ENCODE measurements around the gene CHIT1.

Gene CHIT1

GRCh38 chr1:203199816-203200571 is 29.5 kb downstream of the CHIT1 start:
- TF ChIP-seq CTCF (IDR thresholded peaks at IDR 0.05; ENCODE audit: borderline replicate concordance, insufficient read depth, low read depth, low read length): no peak

DNA sequence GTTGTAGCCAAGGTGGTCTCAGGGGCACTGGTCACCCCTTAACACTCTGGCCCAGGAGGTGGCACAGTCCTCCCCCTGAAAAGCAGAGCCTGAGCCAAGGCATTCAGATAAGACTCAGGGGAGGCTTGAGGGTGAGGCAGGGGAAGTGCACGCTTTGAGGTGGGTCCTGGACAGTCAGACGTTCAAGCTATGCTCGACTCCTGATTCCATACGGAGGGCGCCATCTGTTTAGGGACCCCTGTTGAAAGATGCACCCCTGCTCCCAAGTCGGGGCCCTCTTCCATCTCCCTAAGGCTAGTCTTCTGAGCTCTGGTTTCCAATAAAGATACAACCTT is 30.0 kb downstream of the CHIT1 start:
- H3K4me3 ChIP-seq (ENCODE audit: low read depth, low read length): no peak overlapping the region
- no peak for TF ChIP-seq CTCF (IDR thresholded peaks at IDR 0.05; ENCODE audit: borderline replicate concordance, insufficient read depth, low read depth, low read length)

More at GRCh38 chr1:203199816-203200571, 29.5 kb downstream of the CHIT1 start:
- no peak overlapping the region for H3K4me3 ChIP-seq (ENCODE audit: low read depth, low read length)

GRCh38 chr1:203199002-203199401 is 30.5 kb downstream of the CHIT1 start:
- TF ChIP-seq CTCF (IDR thresholded peaks at IDR 0.05; ENCODE audit: borderline replicate concordance, insufficient read depth, low read depth, low read length): no peak
- no peak overlapping the region for H3K4me3 ChIP-seq (ENCODE audit: low read depth, low read length)

- no peak for TF ChIP-seq CTCF (IDR thresholded peaks at IDR 0.05; ENCODE audit: borderline replicate concordance, insufficient read depth, low read depth, low read length)
- H3K4me3 ChIP-seq (ENCODE audit: low read depth, low read length): no peak overlapping the region
Measured at GRCh38 chr1:203197625-203198024, 31.8 kb downstream of the CHIT1 start.

DNA sequence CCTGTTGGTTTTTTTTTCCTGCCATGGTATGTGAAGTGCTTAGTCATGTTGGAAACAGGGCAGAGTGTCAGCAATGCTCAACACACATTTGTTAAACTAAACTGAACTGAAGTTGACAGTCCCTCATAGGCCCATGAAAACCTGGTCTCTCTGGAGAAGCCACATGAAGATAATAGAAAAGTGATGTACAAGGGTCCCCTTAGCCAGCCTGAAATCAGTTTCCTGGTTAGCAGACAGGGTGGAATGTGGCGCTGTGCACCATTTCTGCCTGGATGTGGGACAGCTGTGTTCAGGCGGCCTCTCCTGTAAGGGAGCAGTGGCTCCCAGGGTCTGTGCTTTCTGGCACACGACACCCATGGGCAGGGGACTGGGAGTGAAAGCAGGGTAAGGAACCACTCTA is 33.1 kb downstream of the CHIT1 start:
- H3K4me3 ChIP-seq (ENCODE audit: low read depth, low read length): no peak overlapping the region
- TF ChIP-seq CTCF (IDR thresholded peaks at IDR 0.05; ENCODE audit: borderline replicate concordance, insufficient read depth, low read depth, low read length): no peak

DNA sequence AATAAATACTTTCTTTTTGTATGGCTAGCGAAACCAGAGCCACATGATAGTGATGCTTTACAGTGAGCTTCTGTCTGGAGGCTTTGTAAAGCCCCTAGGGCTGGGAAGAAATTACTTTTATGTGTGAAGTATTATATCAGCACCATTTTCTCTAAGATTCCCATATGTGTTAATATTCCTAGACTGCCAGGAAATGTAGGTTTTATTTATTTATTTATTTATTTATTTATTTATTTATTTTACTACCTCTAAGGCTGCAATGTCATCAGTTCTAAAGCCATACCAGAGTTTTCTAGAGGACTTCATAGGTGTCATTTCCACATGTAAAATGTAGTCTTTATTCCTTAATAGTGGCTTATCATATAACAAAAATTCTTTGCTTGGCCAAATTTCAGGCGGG is 38.5 kb downstream of the CHIT1 start:
- TF ChIP-seq CTCF (IDR thresholded peaks at IDR 0.05; ENCODE audit: borderline replicate concordance, insufficient read depth, low read depth, low read length): no peak

DNA sequence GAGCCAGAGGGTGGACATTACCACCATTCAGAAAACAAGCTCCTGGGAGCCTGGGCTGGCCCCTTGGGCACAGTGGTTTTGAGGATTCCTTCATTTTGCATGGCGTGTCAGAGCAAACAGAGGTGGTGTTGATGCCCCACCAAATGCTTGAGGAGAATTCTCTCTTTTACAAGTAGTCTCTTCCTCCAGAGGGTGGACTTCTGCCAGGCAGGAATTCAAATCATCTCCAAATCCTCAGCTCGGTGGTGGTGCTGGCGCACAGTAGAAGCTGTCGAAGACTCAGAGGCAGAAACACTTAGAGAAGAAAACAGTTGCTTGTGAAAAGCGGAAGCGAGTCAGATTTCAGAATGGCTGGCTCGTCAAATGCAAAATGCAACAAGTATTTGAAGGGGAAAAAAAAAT is 39.5 kb downstream of the CHIT1 start:
- no peak for TF ChIP-seq CTCF (IDR thresholded peaks at IDR 0.05; ENCODE audit: borderline replicate concordance, insufficient read depth, low read depth, low read length)
- no peak overlapping the region for H3K4me3 ChIP-seq (ENCODE audit: low read depth, low read length)

More for the DNA sequence above, 38.5 kb downstream of the CHIT1 start:
- no peak overlapping the region for H3K4me3 ChIP-seq (ENCODE audit: low read depth, low read length)
